HuH-7.5 (cell line): ENCODE data around the gene CBX6.
A peak's percentile ranks its signal among the peaks of the same experiment; 100 is the strongest.

Experiments
- DNase-seq: peaks from one replicate; pipeline ENCODE4 v3.0.0; 2011; ENCODE audit warnings: low spot score

Gene CBX6

DNA sequence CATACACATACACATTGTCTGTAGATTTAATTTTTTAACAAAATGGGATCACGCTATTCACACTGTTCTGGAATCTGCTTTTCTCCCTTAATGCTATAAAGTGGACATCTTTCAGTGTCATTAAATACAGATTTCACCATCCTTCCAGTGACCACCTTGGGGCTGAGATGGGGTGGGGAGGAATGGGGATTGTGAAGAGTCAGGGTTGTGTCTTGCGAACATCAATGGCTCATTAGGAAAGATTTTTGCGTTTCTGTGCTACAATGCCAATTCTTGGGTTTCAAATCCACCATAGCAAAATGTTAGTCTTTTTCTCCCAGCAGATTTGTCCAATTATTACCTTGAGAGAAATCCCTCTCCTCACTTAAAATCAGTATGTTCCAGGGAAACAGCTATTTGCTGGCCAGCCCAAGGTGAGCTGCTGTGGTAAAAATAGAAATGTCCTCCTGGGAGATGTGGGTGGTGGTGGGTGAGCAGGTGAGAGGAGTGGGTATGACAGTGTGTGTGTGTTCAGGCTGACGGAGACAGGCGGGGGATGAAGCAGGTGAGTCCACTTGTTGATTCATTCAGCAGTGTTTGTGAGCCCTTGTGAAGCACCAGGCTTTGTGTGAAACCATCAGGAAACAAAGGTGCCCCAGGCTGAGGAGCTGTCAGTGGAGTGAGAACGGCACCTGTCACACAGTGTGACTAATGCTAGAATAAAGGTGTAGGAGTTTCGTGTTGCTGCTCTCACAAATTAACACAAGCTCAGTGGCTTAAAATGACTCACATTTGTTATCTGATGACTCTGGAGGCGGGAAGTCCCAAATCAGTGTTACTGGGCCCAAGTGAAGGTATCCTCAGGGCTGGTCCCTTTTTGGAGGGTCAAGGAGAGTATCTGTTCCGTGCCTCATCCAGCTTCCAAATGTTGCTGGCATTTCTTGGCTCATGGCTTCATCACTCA is 1.7 kb upstream of the CBX6 start:
- no peak for DNase-seq

DNA sequence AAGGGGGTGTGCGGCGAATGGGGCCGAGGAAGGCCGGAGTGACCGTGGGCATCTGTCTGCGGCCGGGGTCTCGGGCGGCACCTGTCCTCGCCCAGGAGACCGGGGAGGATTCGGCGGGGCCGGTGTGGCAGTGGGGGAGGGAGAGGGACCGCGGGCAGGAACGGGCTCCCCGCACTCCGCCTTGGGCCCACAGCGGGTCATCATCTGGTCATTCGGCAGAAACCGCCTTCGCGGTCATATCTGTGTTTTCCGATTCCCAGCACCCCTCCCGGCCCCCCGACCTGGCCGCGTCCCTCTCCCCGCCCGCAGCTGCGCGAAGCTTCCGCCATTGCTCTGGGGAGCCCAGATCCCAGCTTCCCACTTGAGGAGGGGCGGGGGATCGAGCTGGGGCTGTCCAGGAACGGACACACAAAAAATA is 824 bp upstream of the CBX6 start:
- peak; percentile 62 for DNase-seq

DNA sequence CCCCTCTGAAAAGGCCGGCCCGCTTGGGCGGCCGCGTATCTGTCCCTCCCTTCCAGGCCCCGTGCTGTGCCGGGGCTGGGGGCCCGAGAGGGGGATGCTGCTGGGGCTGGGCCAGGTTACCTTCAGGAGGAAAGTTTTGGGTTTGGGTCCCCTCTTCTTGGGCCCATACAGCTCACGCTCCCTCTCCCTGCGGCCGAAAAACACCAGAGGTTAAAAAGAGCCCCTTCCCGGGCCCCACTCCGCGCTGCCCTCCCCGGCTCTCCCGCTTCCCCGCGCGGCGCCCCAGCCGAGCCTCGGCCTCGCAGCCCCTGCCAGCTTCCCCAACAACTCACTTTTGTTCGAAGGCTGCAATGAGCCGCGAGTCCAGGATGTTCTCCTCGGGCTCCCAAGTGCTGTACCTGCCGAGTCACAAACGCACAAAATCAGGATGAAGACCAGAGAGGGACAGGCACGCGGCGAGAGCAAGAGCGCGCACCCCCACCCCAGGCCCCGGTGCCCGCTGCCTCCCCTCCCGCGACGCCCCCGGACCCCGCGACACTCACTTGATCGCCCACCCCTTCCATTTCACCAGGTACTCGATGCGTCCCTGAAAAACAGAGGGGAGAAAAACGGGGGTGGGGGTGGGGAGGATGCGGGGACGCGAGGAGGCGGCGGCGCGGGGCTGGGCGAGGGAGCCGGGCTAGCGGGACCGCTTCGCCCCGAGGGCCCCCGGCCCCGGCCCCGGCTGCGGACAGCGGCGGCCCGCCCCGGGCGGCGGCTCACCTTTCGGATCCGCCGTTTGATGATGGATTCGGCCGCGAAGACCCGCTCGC is 450 bp downstream of the CBX6 start:
- DNase-seq, result no peak

DNA sequence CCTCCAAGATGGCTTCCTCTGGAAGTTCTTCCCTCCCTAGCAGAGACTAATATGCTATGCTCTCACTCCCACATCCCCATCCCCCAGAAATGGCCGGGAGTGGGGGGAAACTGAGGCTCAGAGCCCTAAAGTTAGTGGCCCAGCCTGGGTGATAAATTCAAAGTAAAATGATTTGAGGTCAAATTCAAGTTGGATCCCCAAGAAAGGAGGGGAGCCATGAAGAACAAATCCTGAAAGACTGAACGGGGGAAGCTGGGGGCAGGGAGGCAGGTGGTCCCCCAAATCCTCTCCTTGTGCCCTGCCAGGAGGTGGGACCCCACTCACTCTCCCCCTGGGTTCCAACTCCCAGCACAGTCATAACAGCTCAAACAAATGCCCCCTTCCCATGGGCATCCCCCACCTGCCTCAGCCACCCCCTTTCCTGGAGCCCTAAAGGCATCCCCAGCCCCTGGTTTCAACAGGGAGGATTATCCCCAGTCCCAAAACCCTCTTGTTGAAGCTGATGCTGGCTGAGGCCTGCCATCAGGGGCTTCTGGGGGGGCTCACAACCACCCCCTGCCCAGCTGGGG is 1.1 kb downstream of the CBX6 start:
- no peak for DNase-seq

DNA sequence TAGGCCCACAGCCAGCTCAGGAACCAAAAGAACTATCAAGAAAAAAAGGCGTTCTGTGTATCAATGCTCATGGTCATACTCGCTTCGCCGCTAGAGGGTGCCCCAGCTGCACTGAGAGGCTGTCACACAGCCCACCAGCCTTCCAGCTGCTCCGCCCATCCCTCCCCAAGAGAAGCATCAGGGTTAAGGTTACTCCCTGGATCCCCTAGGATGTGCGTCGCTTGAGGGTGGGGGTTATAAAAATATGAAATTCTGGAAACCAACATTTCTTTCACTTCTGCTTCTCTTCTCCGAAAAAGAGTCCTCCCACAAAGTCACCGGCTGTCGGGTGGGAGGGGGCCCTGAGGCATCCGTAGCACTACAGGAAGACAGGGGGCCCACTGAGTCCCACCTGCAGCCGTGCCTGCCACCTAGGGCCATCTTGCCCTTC is 1.7 kb downstream of the CBX6 start:
- peak; percentile 79 for DNase-seq

DNA sequence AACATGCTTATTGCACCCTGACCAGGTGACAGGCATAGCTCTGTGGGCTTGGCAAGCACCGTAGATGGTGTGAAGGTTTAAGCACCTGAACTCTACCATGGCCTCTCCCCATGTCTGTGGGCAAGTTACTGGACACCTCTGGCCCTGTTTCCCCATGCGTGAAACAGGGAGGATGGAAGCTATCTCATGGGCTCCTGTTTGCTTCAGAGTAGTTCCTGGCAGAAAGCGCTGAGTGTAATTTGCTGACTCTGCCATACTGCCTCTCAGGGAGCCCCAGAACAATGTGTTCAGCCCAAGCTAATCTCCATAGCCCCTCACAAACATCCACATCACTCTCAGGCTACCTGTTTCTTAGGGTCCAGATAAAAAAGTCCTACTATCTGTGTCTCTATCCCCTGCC is 2.4 kb downstream of the CBX6 start:
- DNase-seq, result no peak

DNA sequence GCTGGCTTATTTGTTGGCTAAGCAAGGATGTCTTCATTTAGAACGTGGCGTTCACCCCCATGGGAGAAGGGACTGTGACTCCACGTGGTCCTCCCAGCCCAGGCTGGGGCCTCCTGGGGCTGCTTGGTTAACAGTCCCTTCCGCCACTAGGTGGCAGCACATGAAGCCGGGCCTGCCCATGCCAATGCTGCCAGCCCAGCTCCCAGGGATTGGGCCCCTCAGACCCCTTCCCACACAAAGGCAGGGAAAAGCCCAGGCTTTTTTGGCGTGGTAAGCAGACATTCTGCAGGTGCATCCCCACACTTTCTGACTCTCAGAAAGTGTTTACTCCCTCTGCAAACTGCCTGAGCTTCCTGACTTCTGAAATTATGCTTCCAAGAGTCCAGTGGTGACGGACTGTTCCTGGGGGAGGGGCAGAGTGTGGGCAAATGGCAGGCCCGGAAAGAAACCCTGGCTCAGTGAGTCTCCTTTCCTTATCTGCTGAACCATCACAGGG is 3.1 kb downstream of the CBX6 start:
- DNase-seq, result peak; percentile 92

DNA sequence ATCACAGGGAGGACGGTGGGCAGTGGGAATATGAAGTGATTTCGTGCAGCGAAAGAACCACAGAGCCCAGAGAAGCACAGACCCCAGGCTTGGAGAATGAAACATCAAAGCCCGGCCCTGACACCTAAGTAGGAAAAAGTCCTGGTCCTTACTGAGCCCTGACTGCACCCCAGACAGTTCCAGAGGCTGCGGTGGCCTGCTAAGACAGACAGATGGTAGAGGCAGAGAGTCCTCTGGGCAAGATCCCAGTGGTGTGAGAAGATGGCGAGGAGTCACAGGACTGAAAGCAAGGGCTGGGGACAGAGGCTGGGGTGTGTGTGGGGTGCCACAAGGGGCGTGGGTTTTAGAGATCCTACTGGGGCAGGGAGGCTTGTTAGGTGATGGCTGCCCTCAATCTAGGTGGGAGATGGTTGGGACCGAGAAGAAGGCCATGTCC is 3.7 kb downstream of the CBX6 start:
- DNase-seq, result no peak

DNA sequence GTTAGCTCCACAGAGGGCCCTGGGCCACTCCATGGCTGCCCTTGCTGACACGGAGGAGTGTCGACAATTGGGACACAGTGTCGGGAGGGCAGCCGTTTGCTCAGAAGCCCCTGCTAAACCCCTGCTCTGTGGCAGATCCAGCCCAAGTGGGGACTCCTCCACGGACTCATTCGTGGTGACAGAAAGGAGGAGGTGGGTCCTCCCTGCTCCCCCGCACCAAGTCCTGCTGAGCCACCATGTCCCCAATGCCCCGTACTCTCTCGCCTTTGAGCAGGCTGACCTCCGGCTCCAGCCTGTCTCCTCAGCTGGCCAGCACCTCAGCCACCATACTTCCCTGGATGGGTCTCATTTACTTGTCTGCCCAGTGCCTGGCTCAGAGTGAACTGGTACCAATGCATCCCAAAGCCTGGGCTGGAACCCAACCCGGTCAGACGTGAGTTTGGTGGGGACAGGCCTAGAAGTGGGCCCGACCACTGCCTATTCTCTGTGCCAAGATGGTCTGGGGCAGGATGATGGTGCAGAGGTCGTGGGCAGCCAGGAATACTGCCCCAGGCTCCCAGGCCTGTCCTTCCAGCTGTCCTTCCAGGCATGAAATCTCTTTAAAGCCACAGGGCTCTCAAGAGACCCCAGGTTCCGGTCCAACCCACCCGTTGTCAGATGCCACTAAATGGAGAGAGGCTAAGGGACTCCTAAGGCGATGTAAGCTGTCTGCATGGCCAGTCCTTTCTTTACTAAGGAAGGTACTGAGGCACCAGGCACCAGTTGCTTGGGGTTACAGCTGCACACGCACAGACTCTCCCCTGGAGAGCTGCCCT is 4.3 kb downstream of the CBX6 start:
- no peak for DNase-seq

DNA sequence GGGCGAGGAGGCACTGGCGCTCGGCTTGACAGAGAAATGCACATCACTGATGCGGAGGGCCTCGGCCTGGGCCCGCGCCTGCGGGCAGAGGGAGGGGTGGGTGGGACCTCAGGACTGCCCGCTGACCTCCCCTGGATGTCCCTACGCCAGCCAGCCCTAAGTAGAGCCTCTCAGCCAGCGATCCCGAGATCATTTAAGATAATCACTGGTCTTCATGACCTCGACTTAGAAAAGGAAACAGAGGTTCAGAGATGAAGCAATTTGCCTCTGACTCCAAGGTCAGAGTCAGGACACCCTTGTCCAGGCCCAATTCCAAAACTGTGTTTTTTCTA is 4.9 kb downstream of the CBX6 start:
- DNase-seq, result no peak

DNA sequence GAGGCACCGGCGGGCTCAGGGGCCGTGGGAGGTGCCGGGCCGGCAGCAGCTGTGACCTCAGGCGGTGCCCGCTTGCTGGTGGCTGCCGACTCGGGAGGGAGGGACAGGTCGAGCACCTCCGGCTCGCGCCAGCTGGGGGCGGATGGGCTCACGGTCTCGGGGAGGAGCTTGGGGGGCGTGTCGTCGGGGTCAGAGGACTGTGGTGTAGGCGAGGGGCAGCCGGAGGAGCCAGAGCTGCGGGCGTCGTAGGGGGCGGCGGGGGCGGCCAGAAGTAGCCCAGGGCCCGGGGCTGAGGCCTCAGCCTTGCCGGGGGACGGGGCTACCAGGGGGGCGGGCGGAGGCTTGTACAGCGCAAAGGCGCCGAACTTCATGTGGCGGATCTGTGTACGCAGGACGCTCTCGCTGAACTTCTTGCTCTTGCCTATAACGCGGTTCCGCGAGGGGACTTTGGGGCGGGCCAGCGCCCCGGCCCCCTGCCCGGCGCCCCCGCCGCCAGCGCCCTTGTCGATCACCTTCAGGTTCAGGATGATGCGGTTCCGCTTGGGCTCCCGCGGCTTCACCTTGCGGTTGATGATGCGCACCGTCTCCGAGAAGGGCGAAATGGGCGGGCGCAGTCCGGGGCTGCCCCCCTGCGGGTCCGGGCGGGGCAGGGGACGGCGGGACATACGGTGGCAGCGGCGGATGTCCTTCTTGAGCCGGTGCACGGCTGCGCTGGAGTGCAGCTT is 5.5 kb downstream of the CBX6 start:
- DNase-seq, result no peak

DNA sequence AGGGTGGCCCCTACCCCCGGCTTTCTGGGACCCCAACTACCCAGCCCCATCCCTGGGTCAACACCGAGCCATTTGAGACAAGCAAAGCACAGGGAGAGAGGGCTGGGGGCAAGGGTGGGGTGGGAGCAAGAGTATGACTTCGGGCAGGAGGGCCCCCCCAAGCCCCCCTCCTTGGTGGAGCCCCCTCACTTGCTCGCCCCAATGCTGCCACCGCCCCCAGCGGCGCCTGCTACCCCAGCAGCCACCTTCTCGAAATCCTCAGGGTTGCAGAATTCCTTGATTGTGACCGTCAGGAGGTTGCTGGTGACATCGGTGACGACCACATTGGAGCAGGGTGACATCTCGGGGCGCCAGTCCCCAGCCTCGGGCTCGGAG is 6.0 kb downstream of the CBX6 start:
- DNase-seq, result no peak

DNA sequence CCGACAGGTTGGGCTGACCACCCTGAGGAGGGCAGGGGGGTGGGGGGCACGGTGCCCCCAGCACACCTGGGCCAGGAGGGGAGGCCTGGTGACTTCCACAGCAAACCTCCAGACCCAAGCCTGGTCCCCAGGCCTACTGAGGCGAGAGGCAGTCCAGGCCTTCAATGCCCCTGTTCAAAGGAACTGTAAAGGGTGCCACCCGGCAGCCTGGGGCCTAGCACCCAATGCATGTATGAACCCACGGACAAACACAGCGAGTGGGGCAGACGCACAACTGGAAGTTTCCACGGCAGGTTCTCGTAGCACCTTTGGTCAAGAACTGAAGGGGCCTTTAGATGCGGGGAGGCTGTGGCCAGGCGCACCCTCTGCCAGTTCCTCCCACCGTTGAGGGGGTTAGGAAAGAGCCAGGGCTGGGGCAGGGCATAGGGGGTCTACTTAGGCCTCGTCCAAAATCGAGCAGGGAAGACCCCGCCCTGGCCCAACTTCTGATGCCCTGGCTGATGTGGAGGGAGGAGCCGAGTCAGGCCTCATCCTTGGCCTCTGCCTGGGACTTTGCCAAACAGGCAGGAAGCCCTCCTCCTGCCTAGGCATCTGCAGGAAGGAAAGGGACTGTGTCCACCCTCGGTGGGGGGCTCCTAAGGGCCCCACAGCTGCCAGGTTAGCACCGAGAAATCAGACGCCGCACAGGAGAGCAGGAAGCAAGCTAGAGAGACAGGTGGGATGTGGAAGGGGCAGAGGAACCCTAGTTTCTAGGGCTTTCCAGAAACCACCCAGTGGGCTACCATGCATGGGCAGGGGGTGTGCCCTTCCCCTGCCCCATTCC is 6.6 kb downstream of the CBX6 start:
- DNase-seq, result no peak

DNA sequence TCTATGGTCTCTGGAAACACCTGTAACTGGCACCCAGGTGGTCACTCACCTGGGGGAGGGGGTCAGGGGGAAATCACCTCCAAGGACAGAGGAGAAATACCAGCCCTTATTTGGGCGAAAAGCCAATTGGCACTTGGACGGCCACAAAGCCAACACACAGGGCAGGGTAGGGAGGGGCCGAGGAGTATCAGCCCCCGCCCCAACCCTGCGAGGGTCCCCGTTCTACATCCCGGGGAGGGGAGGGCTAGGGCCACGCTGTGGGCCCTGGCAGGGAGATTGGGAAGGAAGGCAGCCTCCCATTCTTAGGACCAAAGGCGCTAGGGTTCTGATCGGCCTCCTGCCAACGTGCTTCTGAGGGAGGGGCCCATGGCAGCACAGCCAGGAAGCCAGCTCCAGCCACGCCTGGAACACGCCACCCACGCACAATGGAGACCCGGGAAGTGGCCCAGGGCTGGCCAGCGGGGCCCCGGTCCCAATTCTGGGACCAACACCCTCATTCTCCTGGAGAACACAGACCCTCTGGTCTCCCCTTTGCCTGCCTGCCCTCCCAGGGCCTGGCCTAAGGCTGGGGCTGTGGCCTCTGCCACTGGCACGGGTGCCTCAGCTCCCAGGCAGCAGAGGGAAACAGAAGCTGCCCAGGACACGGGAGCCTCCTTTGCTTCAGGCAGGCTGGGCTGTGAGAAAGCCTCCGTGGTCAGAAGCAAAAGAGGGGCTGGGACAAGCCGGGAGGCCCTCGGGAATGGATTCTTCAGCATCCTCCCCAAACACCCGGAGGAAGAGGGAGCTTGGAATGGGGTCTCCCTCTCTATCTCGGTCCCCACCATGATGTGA is 7.4 kb downstream of the CBX6 start:
- no peak for DNase-seq

DNA sequence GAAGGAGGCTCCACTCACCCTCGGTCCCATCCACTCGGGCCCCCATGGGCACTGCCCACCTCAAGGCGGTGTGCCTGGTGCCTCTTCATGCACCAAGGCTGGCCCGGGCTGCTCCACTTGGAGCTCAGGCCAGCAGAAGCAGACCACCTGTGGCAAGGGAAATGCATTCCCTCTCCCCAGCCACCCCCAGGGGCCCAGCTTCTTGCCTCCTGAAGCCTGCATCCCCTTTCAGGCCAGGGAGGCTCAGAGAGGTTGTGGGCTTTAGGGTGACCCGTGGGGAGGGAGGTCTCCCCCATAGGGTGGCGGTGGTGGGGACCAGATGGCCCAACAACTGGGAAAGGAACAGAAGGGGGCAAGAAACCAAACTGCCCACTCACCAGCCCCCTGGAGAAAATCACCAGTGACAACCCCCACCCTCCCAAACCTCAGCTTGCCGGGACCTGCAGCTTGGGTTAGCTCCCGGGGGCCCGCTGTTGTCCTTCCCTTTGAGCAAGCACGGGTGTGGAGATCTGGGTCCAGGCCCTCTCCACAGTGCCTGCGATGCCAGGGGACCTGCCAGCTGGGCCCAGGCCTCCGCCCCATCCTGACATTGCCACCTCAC is 8.4 kb downstream of the CBX6 start:
- no peak for DNase-seq

DNA sequence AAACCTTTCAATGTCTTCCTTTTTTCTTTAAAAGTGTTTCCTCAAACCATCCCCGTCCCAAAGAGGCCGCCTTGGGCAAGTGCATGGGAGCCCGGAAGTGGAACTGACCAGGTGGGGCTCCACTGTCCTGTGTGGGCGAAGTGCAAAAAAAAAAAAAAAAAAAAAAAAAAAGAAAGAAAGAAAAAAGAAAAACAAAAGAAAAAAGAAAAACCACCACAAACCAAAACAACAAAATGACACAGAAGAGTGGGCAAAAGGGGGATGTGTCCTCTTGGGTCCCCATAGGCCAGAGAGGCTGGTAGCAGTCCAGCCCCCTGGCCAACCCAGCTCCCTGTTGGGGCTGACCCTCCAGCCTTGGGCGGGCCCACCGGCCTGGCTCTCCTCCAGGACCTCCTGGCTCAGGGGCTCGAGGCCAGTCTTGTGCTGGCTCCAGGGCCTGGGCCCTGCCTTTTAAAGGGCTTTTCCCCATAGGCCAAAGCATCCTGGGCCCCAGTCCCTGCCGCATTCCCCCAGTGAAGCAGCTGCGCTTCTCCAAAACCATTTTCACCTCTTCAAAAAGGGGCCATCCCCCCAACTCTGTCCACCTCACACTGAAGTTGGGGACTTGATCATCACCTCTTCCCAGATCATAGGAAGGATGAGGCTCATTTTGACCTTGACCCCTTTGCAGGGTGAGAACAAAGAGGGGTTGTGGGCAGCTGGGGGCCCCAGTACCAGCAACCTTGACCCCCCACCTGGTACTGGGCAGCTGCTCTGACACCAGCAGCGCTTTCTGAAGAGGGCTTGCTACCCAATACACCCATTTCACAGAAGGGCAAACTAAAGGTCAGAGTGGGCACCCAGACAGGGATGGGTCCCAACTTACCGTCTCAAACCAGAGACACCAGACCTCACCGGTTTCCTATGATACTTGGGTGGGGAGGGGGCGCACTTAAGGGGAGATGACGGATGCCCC is 9.4 kb downstream of the CBX6 start:
- DNase-seq, result no peak

DNA sequence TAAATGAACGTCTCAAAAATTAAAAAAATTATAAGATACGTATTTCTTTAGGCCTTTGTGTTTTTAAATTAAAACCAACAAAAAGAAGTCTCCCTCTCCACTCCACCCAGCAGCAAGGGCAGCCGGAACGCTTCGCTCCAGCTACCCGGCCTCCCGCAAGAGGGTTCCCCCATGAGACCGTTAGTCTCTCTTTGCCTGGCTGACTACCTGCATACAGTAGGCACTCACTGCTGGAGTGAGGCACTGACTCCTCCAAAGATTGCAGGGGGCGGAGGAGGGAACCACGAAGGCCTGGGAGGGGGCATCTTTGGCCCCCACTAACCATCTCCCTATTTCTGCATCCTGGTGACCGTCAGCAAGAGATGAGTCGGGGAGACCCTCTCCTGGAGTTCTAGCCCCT is 10.1 kb downstream of the CBX6 start:
- no peak for DNase-seq
